ENCODE data around the gene NDEL1.

DNA sequence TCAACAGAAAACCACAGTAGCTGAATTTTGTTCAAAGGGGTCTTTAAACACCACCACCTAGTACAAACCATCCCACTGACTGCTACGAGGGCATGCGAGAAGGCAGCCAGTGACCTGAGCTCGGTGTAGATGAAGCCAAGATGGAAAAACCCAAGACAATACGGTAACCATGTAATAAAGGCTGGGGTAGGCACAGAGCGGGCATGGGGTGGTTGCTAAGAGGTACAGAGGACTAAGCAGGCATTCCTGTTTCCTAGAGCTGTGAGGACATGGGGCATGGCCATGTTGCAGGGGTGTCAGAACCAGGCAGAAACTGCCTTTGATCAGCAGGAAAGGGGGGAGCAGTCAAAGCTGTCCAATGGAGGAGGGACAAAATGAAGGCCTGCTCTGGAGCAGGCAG is 52.1 kb downstream of the NDEL1 start:
- TF ChIP-seq, protein P1, sequence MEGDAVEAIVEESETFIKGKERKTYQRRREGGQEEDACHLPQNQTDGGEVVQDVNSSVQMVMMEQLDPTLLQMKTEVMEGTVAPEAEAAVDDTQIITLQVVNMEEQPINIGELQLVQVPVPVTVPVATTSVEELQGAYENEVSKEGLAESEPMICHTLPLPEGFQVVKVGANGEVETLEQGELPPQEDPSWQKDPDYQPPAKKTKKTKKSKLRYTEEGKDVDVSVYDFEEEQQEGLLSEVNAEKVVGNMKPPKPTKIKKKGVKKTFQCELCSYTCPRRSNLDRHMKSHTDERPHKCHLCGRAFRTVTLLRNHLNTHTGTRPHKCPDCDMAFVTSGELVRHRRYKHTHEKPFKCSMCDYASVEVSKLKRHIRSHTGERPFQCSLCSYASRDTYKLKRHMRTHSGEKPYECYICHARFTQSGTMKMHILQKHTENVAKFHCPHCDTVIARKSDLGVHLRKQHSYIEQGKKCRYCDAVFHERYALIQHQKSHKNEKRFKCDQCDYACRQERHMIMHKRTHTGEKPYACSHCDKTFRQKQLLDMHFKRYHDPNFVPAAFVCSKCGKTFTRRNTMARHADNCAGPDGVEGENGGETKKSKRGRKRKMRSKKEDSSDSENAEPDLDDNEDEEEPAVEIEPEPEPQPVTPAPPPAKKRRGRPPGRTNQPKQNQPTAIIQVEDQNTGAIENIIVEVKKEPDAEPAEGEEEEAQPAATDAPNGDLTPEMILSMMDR (IDR thresholded peaks at IDR 0.05), result no peak
- TF ChIP-seq ZFX (IDR thresholded peaks at IDR 0.05; ENCODE audit: borderline replicate concordance), result no peak

All from 22Rv1 (cell line).